ENCODE results near the gene MAN1A2. TPM values are rescaled to one million over a fixed set of nuclear protein-coding genes. Genes with fewer than 3 reads are reported as not detected.

MAN1A2 gene
- total RNA-seq, 1 experiment from 2014 or later: 28.7 TPM

- intact Hi-C loops (cut with micrococcal nuclease; ENCODE audit: unreplicated experiment) (no loop called here), in situ Hi-C loops (cut with HindIII; ENCODE audit: low pct_unique_long_range_greater_than_20kb, low sequenced_read_pairs) (no loop called here)
- CTCF ChIA-PET: no interaction called here
Observed at GRCh38 chr1:117398957-117399356, 31.7 kb downstream of the MAN1A2 start.

GRCh38 chr1:117401761-117402160 is 34.5 kb downstream of the MAN1A2 start:
- H3K27me3 ChIP-seq (ENCODE audit: control insufficient read depth, insufficient read depth, low read length): no peaks in the 10 kb centered on the region
- POLR2A ChIA-PET: no interaction called here
- intact Hi-C loops (cut with micrococcal nuclease; ENCODE audit: unreplicated experiment): no loop called here
- no peak overlapping the region for H3K27ac ChIP-seq (ENCODE audit: low read length)
- H3K4me1 ChIP-seq (ENCODE audit: control insufficient read depth, insufficient read depth, low read length): no peaks in the 10 kb centered on the region
- TF ChIP-seq CTCF (IDR thresholded peaks at IDR 0.05): no peak
- TF ChIP-seq POLR2AphosphoS5 (IDR thresholded peaks at IDR 0.05; ENCODE audit: low read depth, low read length): no peak
- no peak for TF ChIP-seq TCF7L2 (IDR thresholded peaks at IDR 0.05; ENCODE audit: low read depth, low read length)
- no peak for TF ChIP-seq REST (IDR thresholded peaks at IDR 0.05; ENCODE audit: insufficient read depth in 1 of 2, low read depth in 2 of 2, low read length in 1 of 2)
- no peak for TF ChIP-seq SIN3A (IDR thresholded peaks at IDR 0.05; ENCODE audit: borderline replicate concordance, insufficient read depth, low read depth, low read length)
- H3K9me3 ChIP-seq (ENCODE audit: control insufficient read depth, insufficient read depth, low read depth, low read length): no peaks in the 10 kb centered on the region
- in situ Hi-C loops (cut with HindIII; ENCODE audit: low pct_unique_long_range_greater_than_20kb, low sequenced_read_pairs): no loop called here
- H3K36me3 ChIP-seq (ENCODE audit: control insufficient read depth, insufficient read depth, low read length): no peaks in the 10 kb centered on the region; the same call in 1 of the 2 replicates
- no TSS peak for BruUV-seq (replicated peaks)
- no peak for DNase-seq (ENCODE audit: low read depth, low spot score)
- H3K4me3 ChIP-seq (ENCODE audit: low read depth in 2 of 2, low read length in 2 of 2): no peak overlapping the region
- CTCF ChIA-PET: no interaction called here
- ATAC-seq: no peak

More at GRCh38 chr1:117398957-117399356, 31.7 kb downstream of the MAN1A2 start:
- POLR2A ChIA-PET: no interaction called here
- Histone ChIP-seq H3K27me3 (ENCODE audit: control insufficient read depth, insufficient read depth, low read length) (no peaks in the 10 kb centered on the region), H3K4me3 (ENCODE audit: low read depth in 2 of 2, low read length in 2 of 2) (no peak overlapping the region), H3K4me1 (ENCODE audit: control insufficient read depth, insufficient read depth, low read length) (no peaks in the 10 kb centered on the region), H3K36me3 (ENCODE audit: control insufficient read depth, insufficient read depth, low read length) (no peaks in the 10 kb centered on the region), H3K27ac (ENCODE audit: low read length) (no peak overlapping the region), H3K9me3 (ENCODE audit: control insufficient read depth, insufficient read depth, low read depth, low read length) (no peaks in the 10 kb centered on the region)
- ATAC-seq: no peak
- DNase-seq (ENCODE audit: low read depth, low spot score): no peak
- BruUV-seq (replicated peaks): no TSS peak
- TF ChIP-seq CTCF (IDR thresholded peaks at IDR 0.05) (no peak), REST (IDR thresholded peaks at IDR 0.05; ENCODE audit: insufficient read depth in 1 of 2, low read depth in 2 of 2, low read length in 1 of 2) (no peak), SIN3A (IDR thresholded peaks at IDR 0.05; ENCODE audit: borderline replicate concordance, insufficient read depth, low read depth, low read length) (no peak), TCF7L2 (IDR thresholded peaks at IDR 0.05; ENCODE audit: low read depth, low read length) (no peak), POLR2AphosphoS5 (IDR thresholded peaks at IDR 0.05; ENCODE audit: low read depth, low read length) (no peak)

All from Panc1 (cell line).